Measurements from ENCODE around the gene ARID4B.
"Not testable (repeated sequence)": the region's sequence is repeated elsewhere in the genome, so short reads cannot be mapped to it uniquely, and the experiment has no call there.

The ARID4B gene

DNA sequence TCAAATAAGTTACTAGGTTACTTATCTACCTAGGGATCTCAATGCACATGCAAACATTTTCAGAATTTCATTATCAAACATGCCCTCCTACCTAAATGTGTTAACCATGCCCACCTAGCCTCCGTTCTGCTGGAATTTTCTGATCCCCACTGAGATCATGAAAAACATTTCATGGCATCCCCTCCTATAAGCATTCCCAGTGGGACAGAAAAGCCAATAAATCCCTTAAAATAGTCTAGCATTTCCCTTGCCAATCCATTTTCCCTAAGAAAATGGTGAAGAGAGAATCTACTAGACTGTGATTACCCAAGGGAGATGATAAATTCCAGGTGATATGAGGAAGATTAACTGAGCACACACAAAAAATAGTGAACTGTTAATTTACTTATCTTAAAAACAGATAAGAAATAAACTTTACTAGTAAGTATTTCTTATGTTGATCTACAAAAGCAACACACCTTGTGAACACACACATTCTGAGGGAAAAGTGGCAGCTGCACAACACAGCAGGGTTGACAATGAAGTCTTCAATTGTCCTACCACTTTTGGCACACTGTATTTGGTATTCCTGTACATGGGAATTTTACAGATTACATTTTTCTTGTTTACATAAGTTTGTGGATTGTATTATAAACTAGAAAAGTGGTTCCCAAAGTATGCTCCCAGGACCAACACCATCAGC, 49.6 kb downstream of the ARID4B start:
- no peak overlapping the region for H3K4me3 ChIP-seq (ENCODE audit: low read length)
- no peak overlapping the region for H3K27ac ChIP-seq (ENCODE audit: low read depth, low read length)
- 94% methylated on average over 1 of the region's 1 CpG for WGBS
- H3K9ac ChIP-seq (ENCODE audit: low read depth, low read length), result no peak overlapping the region
- no peaks in the 10 kb centered on the region for H3K27me3 ChIP-seq (ENCODE audit: insufficient read depth, low read length)
- H3K36me3 ChIP-seq (ENCODE audit: insufficient read depth, low read length), result no peaks in the 10 kb centered on the region
- no peaks in the 10 kb centered on the region for H3K9me3 ChIP-seq (ENCODE audit: insufficient read depth, low read depth, low read length)
- peaks cover 35% of the 10 kb centered on the region for H3K4me1 ChIP-seq (ENCODE audit: insufficient read depth, low read length)

DNA sequence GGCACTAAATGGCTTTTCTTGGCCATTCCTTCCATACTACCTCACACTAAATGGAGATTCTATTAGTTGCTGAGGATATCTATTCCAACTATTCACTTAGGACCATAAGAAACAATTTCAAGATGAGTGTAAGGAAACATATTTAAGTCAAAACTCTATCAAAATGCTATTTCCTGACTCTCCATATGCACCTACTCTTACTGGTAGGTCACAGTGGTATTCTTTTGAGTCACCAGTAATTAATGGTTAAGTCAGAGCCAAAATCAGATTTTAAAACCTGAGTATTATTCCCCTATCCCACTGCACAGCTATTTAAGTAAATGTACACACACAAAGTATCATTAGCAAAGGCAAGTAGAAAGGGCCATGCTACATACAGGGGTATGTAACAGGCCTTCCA, 50.3 kb downstream of the ARID4B start:
- Histone ChIP-seq H3K27ac (ENCODE audit: low read depth, low read length) (no peak overlapping the region), H3K4me1 (ENCODE audit: insufficient read depth, low read length) (peaks cover 35% of the 10 kb centered on the region), H3K36me3 (ENCODE audit: insufficient read depth, low read length) (no peaks in the 10 kb centered on the region)

GRCh38 chr1:235275836-235276235, 52.1 kb downstream of the ARID4B start:
- Histone ChIP-seq H3K4me1 (ENCODE audit: insufficient read depth, low read length) (peaks cover 26% of the 10 kb centered on the region), H3K4me3 (ENCODE audit: low read length) (no peak overlapping the region), H3K9me3 (ENCODE audit: insufficient read depth, low read depth, low read length) (no peaks in the 10 kb centered on the region), H3K36me3 (ENCODE audit: insufficient read depth, low read length) (no peaks in the 10 kb centered on the region), H3K27me3 (ENCODE audit: insufficient read depth, low read length) (no peaks in the 10 kb centered on the region), H3K27ac (ENCODE audit: low read depth, low read length) (no peak overlapping the region), H3K9ac (ENCODE audit: low read depth, low read length) (no peak overlapping the region)
- 97% methylated on average over 5 of the region's 6 CpGs for WGBS

More for the DNA sequence above, 50.3 kb downstream of the ARID4B start:
- no peaks in the 10 kb centered on the region for H3K27me3 ChIP-seq (ENCODE audit: insufficient read depth, low read length)
- H3K9ac ChIP-seq (ENCODE audit: low read depth, low read length), result no peak overlapping the region
- no peaks in the 10 kb centered on the region for H3K9me3 ChIP-seq (ENCODE audit: insufficient read depth, low read depth, low read length)
- H3K4me3 ChIP-seq (ENCODE audit: low read length), result no peak overlapping the region

DNA sequence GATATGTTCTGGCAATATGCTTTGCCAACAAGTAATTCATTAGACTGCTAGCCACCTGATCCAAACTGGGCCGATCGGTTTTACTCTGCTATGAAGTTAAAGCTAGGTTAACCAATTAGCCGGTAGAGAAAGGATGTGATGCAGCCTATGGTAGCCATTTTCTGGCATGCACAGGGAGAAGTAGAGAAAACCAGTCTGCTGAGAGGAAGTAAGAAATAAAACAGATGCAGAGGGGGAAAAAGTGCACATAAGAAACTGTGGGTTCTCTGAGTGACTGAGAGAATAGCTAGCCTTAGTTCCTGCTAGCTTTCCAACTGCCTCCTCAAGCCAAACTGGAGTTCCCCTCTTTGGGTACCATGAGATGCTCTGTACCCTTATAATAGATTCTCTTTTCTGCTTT, 52.8 kb downstream of the ARID4B start:
- Histone ChIP-seq H3K4me3 (ENCODE audit: low read length) (no peak overlapping the region), H3K9ac (ENCODE audit: low read depth, low read length) (no peak overlapping the region), H3K36me3 (ENCODE audit: insufficient read depth, low read length) (no peaks in the 10 kb centered on the region), H3K4me1 (ENCODE audit: insufficient read depth, low read length) (peaks cover 28% of the 10 kb centered on the region), H3K27ac (ENCODE audit: low read depth, low read length) (no peak overlapping the region), H3K9me3 (ENCODE audit: insufficient read depth, low read depth, low read length) (no peaks in the 10 kb centered on the region), H3K27me3 (ENCODE audit: insufficient read depth, low read length) (no peaks in the 10 kb centered on the region)
- 93% methylated on average over 3 of the region's 3 CpGs for WGBS

GRCh38 chr1:235272851-235273250, 55.1 kb downstream of the ARID4B start:
- no peaks in the 10 kb centered on the region for H3K9me3 ChIP-seq (ENCODE audit: insufficient read depth, low read depth, low read length)
- no peak overlapping the region for H3K9ac ChIP-seq (ENCODE audit: low read depth, low read length)
- no peaks in the 10 kb centered on the region for H3K36me3 ChIP-seq (ENCODE audit: insufficient read depth, low read length)
- H3K27me3 ChIP-seq (ENCODE audit: insufficient read depth, low read length), result no peaks in the 10 kb centered on the region
- H3K27ac ChIP-seq (ENCODE audit: low read depth, low read length), result no peak overlapping the region
- 97% methylated on average over 4 of the region's 4 CpGs for WGBS
- no peak overlapping the region for H3K4me3 ChIP-seq (ENCODE audit: low read length)
- peaks cover 12% of the 10 kb centered on the region for H3K4me1 ChIP-seq (ENCODE audit: insufficient read depth, low read length)

DNA sequence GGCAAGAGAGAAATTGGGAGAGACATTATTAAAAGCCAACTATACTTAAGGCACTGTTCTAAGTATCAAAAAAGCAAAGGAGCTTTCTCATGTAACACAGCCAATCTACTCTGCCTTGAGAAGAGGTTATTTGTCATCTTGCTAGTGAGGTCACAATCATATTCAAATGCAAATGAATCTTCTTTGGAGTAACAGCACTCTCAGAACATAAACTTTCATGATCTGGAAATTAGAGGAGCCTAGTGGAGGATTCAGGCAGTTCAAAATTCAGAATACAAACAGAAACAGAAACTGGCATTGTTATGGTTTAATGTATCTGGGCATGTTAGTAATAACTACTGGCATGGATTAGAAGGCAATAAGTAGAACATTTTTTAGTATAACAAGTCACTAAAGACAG, 57.4 kb downstream of the ARID4B start:
- no peaks in the 10 kb centered on the region for H3K36me3 ChIP-seq (ENCODE audit: insufficient read depth, low read length)
- H3K27ac ChIP-seq (ENCODE audit: low read depth, low read length), result peak overlapping the region; percentile 72; the same call in 1 of the 2 replicates
- no peaks in the 10 kb centered on the region for H3K9me3 ChIP-seq (ENCODE audit: insufficient read depth, low read depth, low read length)
- peaks cover 12% of the 10 kb centered on the region for H3K4me1 ChIP-seq (ENCODE audit: insufficient read depth, low read length)
- no peak overlapping the region for H3K9ac ChIP-seq (ENCODE audit: low read depth, low read length)
- H3K27me3 ChIP-seq (ENCODE audit: insufficient read depth, low read length), result no peaks in the 10 kb centered on the region
- H3K4me3 ChIP-seq (ENCODE audit: low read length), result no peak overlapping the region

- H3K9me3 ChIP-seq (ENCODE audit: insufficient read depth, low read depth, low read length); H3K36me3 ChIP-seq (ENCODE audit: insufficient read depth, low read length); H3K4me3 ChIP-seq (ENCODE audit: low read length); H3K27ac ChIP-seq (ENCODE audit: low read depth, low read length); H3K27me3 ChIP-seq (ENCODE audit: insufficient read depth, low read length); H3K9ac ChIP-seq (ENCODE audit: low read depth, low read length): not testable (repeated sequence)
- peaks cover 12% of the 10 kb centered on the region for H3K4me1 ChIP-seq (ENCODE audit: insufficient read depth, low read length)
- WGBS, result 92% methylated on average over 17 of the region's 18 CpGs
Observed at GRCh38 chr1:235269990-235270389, 58.0 kb downstream of the ARID4B start.

GRCh38 chr1:235268379-235269125, 59.4 kb downstream of the ARID4B start:
- 97% methylated on average over 11 of the region's 11 CpGs for WGBS
- no peak overlapping the region for H3K27ac ChIP-seq (ENCODE audit: low read depth, low read length)
- H3K9ac ChIP-seq (ENCODE audit: low read depth, low read length), result no peak overlapping the region
- peaks cover 12% of the 10 kb centered on the region for H3K4me1 ChIP-seq (ENCODE audit: insufficient read depth, low read length)
- H3K36me3 ChIP-seq (ENCODE audit: insufficient read depth, low read length), result no peaks in the 10 kb centered on the region
- H3K9me3 ChIP-seq (ENCODE audit: insufficient read depth, low read depth, low read length), result no peaks in the 10 kb centered on the region
- no peak overlapping the region for H3K4me3 ChIP-seq (ENCODE audit: low read length)
- H3K27me3 ChIP-seq (ENCODE audit: insufficient read depth, low read length), result no peaks in the 10 kb centered on the region

DNA sequence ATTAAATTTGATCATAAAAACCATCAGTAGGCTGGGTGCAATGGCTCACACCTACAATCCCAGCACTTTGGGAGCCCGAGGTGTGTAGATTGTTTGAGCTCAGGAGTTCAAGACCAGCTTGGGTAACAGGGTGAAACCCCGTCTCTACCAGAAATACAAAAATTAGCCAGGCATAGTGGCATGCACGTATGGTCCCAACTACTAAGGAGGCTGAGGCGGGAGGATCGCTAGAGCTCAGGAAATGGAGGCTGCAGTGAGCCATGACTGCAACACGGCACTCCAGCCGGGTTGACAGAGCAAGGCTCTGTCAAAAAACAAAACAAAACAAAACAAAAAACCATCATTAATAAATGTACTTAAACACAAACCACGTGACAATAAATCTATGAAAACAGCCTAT, 61.0 kb downstream of the ARID4B start:
- Histone ChIP-seq H3K9ac (ENCODE audit: low read depth, low read length) (no peak overlapping the region), H3K27ac (ENCODE audit: low read depth, low read length) (no peak overlapping the region), H3K9me3 (ENCODE audit: insufficient read depth, low read depth, low read length) (no peaks in the 10 kb centered on the region), H3K4me1 (ENCODE audit: insufficient read depth, low read length) (peaks cover 12% of the 10 kb centered on the region), H3K27me3 (ENCODE audit: insufficient read depth, low read length) (no peaks in the 10 kb centered on the region), H3K4me3 (ENCODE audit: low read length) (no peak overlapping the region), H3K36me3 (ENCODE audit: insufficient read depth, low read length) (no peaks in the 10 kb centered on the region)
- 99% methylated on average over 8 of the region's 8 CpGs for WGBS

GRCh38 chr1:235266325-235266724, 61.7 kb downstream of the ARID4B start:
- H3K36me3 ChIP-seq (ENCODE audit: insufficient read depth, low read length), result no peaks in the 10 kb centered on the region
- 87% methylated on average over 1 of the region's 1 CpG for WGBS
- H3K9ac ChIP-seq (ENCODE audit: low read depth, low read length), result no peak overlapping the region
- H3K4me1 ChIP-seq (ENCODE audit: insufficient read depth, low read length), result peaks cover 12% of the 10 kb centered on the region
- no peak overlapping the region for H3K27ac ChIP-seq (ENCODE audit: low read depth, low read length)
- no peak overlapping the region for H3K4me3 ChIP-seq (ENCODE audit: low read length)
- H3K9me3 ChIP-seq (ENCODE audit: insufficient read depth, low read depth, low read length), result no peaks in the 10 kb centered on the region
- H3K27me3 ChIP-seq (ENCODE audit: insufficient read depth, low read length), result no peaks in the 10 kb centered on the region

GRCh38 chr1:235265900-235266299, 62.1 kb downstream of the ARID4B start:
- Histone ChIP-seq H3K4me3 (ENCODE audit: low read length) (no peak overlapping the region), H3K36me3 (ENCODE audit: insufficient read depth, low read length) (no peaks in the 10 kb centered on the region), H3K9me3 (ENCODE audit: insufficient read depth, low read depth, low read length) (no peaks in the 10 kb centered on the region), H3K9ac (ENCODE audit: low read depth, low read length) (no peak overlapping the region), H3K4me1 (ENCODE audit: insufficient read depth, low read length) (peaks cover 8% of the 10 kb centered on the region), H3K27ac (ENCODE audit: low read depth, low read length) (no peak overlapping the region), H3K27me3 (ENCODE audit: insufficient read depth, low read length) (no peaks in the 10 kb centered on the region)
- 98% methylated on average over 2 of the region's 3 CpGs for WGBS
